Activated CD4-positive, alpha-beta T cell treated with anti-CD3 and anti-CD28 coated beads for 36 hours (primary cell): ENCODE results near the gene CLDN19. TPM values are rescaled to one million over a fixed set of nuclear protein-coding genes. Genes with fewer than 3 reads are reported as not detected.

ENCODE experiments used
- ATAC-seq: fragments of 200-7000 bp; cut with Tn5 transposase; one replicate; pipeline ENCODE4 v1.10.0; 2021; ENCODE audit warnings: mild to moderate bottlenecking, moderate library complexity
- CTCF ChIA-PET: fragments of 350-600 bp; sonication (Branson Sonifier 250); formaldehyde crosslinking; loops from one replicate; lab custom pipeline; 2021; ENCODE audit warnings: antibody characterized with exemption; lab: Charles Lee
- POLR2A ChIA-PET: fragments of 350-600 bp; sonication (Branson Sonifier 250); formaldehyde crosslinking; loops from one replicate; lab custom pipeline; 2021; ENCODE audit warnings: antibody characterized with exemption, inconsistent platforms; lab: Charles Lee
- DNase-seq: peaks from one replicate; pipeline ENCODE4 v3.0.0-alpha.2; 2020
- H3K27ac Mint-ChIP-seq: one replicate; pipeline ENCODE4 v1.8.0; 2021; ENCODE audit warnings: mixed read lengths
- H3K27me3 Mint-ChIP-seq: one replicate; pipeline ENCODE4 v1.8.0; 2021; ENCODE audit warnings: mixed read lengths
- H3K36me3 Mint-ChIP-seq: one replicate; pipeline ENCODE4 v1.8.0; 2021; ENCODE audit warnings: low read depth, mixed read lengths
- H3K4me1 Mint-ChIP-seq: one replicate; pipeline ENCODE4 v1.8.0; 2021; ENCODE audit warnings: mixed read lengths
- H3K4me3 Mint-ChIP-seq: one replicate; pipeline ENCODE4 v1.8.0; 2021; ENCODE audit warnings: mild to moderate bottlenecking, moderate library complexity, mixed read lengths
- H3K9me3 Mint-ChIP-seq: one replicate; pipeline ENCODE4 v1.8.0; 2021; ENCODE audit warnings: low read depth, mixed read lengths
- intact Hi-C, 2 experiments: fragments of 100-400 bp; cut with DNase I in 1 of 2; cut with micrococcal nuclease in 1 of 2; formaldehyde crosslinking; loops; one replicate each; pipeline versions ENCODE4 v1.14.2 to v1.15.1; 2022 to 2024; cut with DNase I, micrococcal nuclease
- total RNA-seq, 2 experiments: library from RNA; stranded (reverse); gene quantifications; one replicate each; pipeline ENCODE4 v1.2.3, GENCODE V29; 2021

The CLDN19 gene
- total RNA-seq, 2 experiments from 2014 or later: not detected

DNA sequence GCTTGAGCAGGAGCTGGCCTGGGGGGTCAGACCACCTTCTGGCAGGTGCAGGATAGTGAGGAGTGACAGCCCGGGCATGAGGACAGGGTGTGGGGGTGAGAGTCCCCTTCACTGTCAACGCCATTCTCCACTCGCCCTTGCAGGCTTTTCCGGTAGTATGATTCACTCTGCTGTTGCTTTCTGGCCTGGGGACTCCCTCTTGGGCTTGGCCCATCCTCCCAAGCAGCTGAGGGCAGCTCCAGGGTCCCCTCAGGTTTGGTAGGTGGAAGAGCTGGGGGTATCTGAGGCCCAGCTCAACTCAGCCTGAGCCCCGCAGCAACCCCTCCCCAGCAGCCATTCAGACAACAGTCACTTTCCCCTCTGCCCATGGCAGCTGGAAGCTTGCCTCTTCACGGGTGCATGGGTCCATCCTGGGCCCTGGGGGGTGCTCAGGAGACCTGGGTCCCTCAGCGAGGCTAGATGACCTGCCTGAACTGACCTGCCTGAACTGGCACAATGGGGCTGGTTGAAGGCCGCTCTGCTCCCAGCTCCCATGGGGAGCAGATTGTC, 1.3 kb downstream of the CLDN19 start:
- H3K36me3 Mint-ChIP-seq: no peaks in the 10 kb centered on the region
- no peak for ATAC-seq

DNA sequence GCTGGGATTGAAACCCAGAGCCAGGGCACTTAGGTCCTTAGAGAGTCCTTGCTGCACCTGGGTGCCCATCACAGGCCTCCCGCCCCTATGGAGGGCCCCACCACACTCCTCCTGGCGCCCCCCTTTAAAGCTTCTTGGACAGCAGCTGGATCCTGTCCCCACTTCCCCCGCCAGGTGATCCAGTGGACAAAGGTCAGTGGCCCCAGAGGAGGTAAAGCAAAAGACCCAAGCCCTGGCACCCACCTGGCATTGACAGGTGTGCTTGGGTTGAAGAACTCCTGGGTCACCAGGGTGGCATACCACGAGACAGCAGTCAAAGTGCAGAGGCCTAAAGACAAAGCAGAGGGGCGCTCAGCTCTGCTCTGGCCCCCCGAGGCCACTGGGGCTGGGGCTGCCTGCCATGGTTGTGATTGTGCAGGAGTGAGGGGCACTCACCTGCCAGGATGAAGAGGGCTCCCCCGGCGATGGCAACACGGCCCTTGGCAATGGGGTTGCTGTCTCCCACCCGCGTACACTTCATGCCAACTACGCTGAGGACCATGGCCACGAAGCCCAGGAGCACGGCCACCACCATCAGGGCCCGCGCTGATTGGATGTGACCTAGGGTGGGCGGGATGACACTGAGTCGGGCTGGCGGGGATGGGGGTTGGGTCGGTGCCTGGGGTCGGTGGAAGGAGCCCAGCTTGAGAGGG, 1.9 kb downstream of the CLDN19 start:
- H3K27me3 Mint-ChIP-seq: no peaks in the 10 kb centered on the region
- H3K4me3 Mint-ChIP-seq: no peak overlapping the region
- no peak for ATAC-seq
- H3K36me3 Mint-ChIP-seq: no peaks in the 10 kb centered on the region
- peaks cover 7% of the 10 kb centered on the region for H3K4me1 Mint-ChIP-seq
- intact Hi-C loops: loop anchor here in 1 of 2 experiments (10.0 kb wide), 1 partner anchor 563 kb away; no protein-coding TSS in a partner anchor
- no peak for DNase-seq
- no peak overlapping the region for H3K27ac Mint-ChIP-seq
- ChIA-PET CTCF (interaction anchor here (0.6 to 1.0 kb wide), 5 partner anchors 9 to 406 kb away, joined by 3 to 4 read pairs (median 3); no protein-coding TSS in a partner anchor), POLR2A (no interaction called here)
- H3K9me3 Mint-ChIP-seq: no peaks in the 10 kb centered on the region

More for the DNA sequence above, 1.3 kb downstream of the CLDN19 start:
- POLR2A ChIA-PET: no interaction called here
- Mint-ChIP-seq H3K27ac (no peak overlapping the region), H3K4me1 (peaks cover 7% of the 10 kb centered on the region), H3K9me3 (no peaks in the 10 kb centered on the region), H3K4me3 (no peak overlapping the region), H3K27me3 (no peaks in the 10 kb centered on the region)
- CTCF ChIA-PET: interaction anchor here (0.6 to 0.9 kb wide), 3 partner anchors 9 to 297 kb away, joined by 3 to 4 read pairs (median 3); no protein-coding TSS in a partner anchor
- DNase-seq: no peak
- intact Hi-C loops: loop anchor here in 1 of 2 experiments (10.0 kb wide), 1 partner anchor 564 kb away; no protein-coding TSS in a partner anchor

DNA sequence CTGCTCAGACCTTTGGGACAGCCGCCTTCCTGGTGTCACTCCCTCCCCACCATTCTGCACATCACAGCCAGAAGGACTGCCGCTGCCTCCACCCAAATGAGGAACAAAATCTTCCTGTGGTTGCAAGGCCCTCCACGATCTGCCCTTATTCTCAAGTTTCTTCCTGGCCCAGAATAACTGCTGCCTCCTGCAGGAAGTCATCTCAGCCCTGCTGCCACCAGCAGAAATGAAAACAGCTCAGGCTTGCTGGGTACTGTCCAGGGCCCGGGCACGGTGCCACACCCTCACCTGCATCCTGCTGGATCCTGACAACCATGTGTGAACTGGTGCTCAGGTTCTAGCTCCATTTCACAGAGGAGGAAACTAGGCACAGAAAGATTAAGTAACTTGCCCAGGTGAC, 2.8 kb downstream of the CLDN19 start:
- ATAC-seq: no peak
- Mint-ChIP-seq H3K9me3 (no peaks in the 10 kb centered on the region), H3K36me3 (no peaks in the 10 kb centered on the region), H3K27me3 (no peaks in the 10 kb centered on the region), H3K27ac (peak overlapping the region; percentile 7), H3K4me3 (no peak overlapping the region), H3K4me1 (peaks cover 7% of the 10 kb centered on the region)
- DNase-seq: peak; percentile 14
- CTCF ChIA-PET: interaction anchor here (0.7 to 1.0 kb wide), 2 partner anchors 97 to 405 kb away, joined by 3 to 4 read pairs; no protein-coding TSS in a partner anchor
- intact Hi-C loops: loop anchor here in 1 of 2 experiments (10.0 kb wide), 1 partner anchor 562 kb away; no protein-coding TSS in a partner anchor
- POLR2A ChIA-PET: no interaction called here

DNA sequence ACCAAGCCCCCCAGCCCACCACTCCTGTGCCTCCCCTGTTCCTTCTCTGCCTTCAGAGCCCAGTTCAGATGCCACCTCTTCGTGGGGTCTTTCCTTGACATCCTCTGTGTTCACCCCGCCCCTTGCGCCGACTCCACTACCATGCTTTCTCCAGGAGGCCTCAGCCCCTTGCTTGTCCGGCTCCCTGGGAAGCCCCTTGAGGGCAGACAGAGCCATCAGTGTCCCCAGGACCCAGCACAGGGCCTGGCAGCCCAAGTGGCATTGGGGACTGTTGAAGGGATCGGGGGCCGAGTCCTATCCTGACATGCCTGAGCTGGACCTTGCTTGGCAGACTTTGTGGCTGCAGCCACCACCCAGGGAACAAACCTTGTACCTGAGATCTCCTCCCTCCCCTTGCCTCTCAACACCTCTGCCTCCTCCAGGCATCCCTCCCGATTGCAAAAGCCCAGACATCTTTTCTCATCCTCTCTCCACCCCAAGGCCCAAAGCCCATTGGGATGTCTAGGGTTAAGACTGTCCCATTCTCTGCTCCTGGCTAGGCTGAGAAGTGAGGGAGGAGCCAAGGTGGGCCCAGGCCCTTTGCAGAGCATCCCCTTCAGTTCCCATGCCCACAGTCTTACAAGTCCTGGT, 3.4 kb downstream of the CLDN19 start:
- ATAC-seq (no peak), DNase-seq (no peak)
- Mint-ChIP-seq H3K27me3 (no peaks in the 10 kb centered on the region), H3K4me1 (peaks cover 7% of the 10 kb centered on the region), H3K4me3 (no peak overlapping the region), H3K36me3 (no peaks in the 10 kb centered on the region), H3K27ac (no peak overlapping the region), H3K9me3 (no peaks in the 10 kb centered on the region)
- POLR2A ChIA-PET: interaction anchor here (0.6 kb wide), 1 partner anchor 392 kb away, joined by 3 read pairs; no protein-coding TSS in a partner anchor
- intact Hi-C loops: loop anchor here in 1 of 2 experiments (10.0 kb wide), 1 partner anchor 562 kb away; no protein-coding TSS in a partner anchor
- CTCF ChIA-PET: interaction anchor here (1.0 kb wide), 1 partner anchor 97 kb away, joined by 4 read pairs; no protein-coding TSS in a partner anchor

DNA sequence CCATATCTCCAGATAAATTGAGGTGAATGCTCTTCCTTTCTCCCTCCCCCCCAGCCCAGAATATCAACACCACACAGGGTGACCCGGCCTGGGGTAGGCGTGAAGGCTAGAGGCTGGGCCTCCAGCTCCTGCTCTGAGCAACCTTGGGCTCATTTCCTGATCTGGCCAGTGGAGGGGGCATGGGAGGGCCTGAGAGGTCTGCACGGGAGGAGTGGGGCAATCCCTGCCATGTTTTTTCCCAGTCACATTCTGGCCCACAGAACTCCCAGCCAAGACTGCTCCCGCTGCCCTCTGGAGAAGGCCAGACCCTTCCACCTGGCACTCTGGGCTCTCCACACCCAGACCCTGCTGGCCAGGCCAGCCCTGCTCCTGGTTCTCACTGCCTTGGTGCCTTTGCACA, 3.9 kb downstream of the CLDN19 start:
- ChIA-PET POLR2A (interaction anchor here (0.6 kb wide), 1 partner anchor 392 kb away, joined by 3 read pairs; no protein-coding TSS in a partner anchor), CTCF (no interaction called here)
- Mint-ChIP-seq H3K27me3 (no peaks in the 10 kb centered on the region), H3K36me3 (no peaks in the 10 kb centered on the region), H3K4me1 (peaks cover 7% of the 10 kb centered on the region), H3K9me3 (no peaks in the 10 kb centered on the region), H3K4me3 (no peak overlapping the region), H3K27ac (no peak overlapping the region)
- intact Hi-C loops: loop anchor here in 1 of 2 experiments (10.0 kb wide), 1 partner anchor 561 kb away; no protein-coding TSS in a partner anchor
- peak; percentile 23 for DNase-seq
- ATAC-seq: peak; percentile 39

DNA sequence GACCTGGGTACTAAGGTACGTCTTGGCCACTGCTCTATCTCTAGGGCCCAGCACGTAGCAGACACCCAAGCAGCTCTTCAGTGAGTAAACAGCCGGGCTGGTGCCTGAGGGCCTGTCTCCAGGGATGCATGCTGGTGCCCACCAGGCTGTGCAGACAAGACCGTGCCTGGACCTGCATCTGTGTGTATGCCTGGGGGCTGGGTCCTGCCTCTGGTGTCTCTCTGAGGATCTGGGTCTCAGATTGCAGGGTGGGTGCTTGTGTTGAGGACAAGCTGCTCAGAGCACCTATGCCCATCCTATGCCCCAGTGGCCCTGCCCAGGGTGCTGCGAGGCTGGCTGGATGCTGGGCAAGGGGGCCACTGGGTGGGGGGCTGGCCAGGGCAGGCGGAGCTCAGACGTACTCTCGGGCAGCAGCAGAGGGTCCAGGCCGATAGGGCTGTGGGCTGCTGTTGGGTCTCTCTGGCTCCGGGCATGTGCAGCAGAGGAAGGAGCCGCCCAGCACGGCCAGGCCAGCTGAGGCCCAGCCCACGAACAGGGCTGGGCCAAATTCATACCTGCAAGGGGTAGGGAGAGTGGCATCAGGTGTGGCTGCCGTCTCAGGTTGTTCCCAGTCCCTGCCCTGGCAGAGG, 4.4 kb downstream of the CLDN19 start:
- intact Hi-C loops: loop anchor here in 1 of 2 experiments (10.0 kb wide), 1 partner anchor 561 kb away; no protein-coding TSS in a partner anchor
- peaks cover 10% of the 10 kb centered on the region for H3K4me1 Mint-ChIP-seq

DNA sequence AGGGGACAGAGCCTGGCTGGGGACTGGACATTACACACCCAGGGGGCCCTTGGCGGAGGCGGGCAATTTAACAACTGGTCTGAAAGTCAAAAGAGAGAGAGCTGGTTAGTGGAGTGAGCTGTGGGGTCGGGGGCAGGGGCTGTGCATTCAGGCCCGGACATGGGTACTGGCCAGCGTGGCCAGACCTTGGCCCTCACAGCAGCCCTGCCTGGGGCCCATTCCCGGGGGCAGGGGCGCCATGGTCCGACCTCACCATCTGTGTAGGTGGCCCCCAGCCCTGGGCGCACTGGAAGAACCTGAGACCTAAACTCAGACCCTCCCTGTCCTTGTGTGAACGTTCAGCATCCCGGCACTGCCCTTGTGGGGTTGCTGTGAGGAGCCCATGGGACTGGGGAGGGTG, 5.0 kb downstream of the CLDN19 start:
- ATAC-seq (no peak), DNase-seq (no peak)
- no peak overlapping the region for H3K27ac Mint-ChIP-seq
- no peaks in the 10 kb centered on the region for H3K36me3 Mint-ChIP-seq
- POLR2A ChIA-PET: no interaction called here
- H3K27me3 Mint-ChIP-seq: no peaks in the 10 kb centered on the region
- no peaks in the 10 kb centered on the region for H3K9me3 Mint-ChIP-seq
- CTCF ChIA-PET: interaction anchor here (1.2 kb wide), 1 partner anchor 338 kb away, joined by 6 read pairs; no protein-coding TSS in a partner anchor
- no peak overlapping the region for H3K4me3 Mint-ChIP-seq
- peaks cover 10% of the 10 kb centered on the region for H3K4me1 Mint-ChIP-seq
- intact Hi-C loops: loop anchor here in 1 of 2 experiments (10.0 kb wide), 1 partner anchor 560 kb away; no protein-coding TSS in a partner anchor

More for the DNA sequence above, 4.4 kb downstream of the CLDN19 start:
- DNase-seq (no peak), ATAC-seq (no peak)
- CTCF ChIA-PET: no interaction called here
- Mint-ChIP-seq H3K27me3 (no peaks in the 10 kb centered on the region), H3K4me3 (no peak overlapping the region), H3K36me3 (no peaks in the 10 kb centered on the region), H3K9me3 (no peaks in the 10 kb centered on the region), H3K27ac (no peak overlapping the region)
- POLR2A ChIA-PET: no interaction called here

DNA sequence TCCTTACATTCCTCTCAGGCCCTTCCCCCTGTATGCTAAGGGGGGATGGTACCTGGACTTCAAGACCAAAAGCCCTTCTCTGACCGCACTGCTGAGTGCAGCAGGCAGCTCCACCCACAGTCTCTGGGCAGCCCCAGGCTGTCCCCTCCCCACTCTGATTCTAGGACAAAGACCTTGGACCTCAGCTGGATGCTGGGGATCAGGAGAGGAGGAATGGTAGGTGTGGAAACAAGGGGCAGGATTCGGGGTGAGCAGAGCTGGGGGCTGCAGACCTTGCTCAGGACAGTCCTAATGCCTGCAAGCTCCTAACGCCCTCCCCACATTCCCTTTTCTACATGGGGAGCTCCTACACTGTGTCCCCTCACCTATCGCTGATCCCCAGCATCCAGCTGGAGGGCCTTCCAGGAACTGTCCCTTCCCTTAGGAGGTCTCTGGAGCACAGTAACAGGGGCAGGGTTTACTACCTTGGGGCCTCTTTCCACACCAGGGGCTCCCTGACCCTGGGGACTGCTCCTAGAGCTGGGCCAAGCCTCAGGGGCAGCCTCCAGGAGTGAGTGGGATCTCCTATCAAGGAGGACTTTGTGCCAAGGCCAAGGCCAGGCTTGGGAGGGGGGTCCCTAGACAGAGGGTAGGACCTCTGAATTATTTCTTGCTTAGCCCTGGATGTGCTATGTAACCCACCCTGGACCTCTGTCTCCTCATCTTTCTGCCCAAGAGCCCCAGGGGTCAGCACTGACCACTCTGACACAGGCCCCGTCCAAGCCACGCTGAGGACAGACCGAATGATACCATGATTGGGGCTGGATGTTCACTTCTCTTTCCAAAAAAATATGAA, 5.6 kb downstream of the CLDN19 start:
- POLR2A ChIA-PET: interaction anchor here (0.6 kb wide), 1 partner anchor 94 kb away, joined by 14 read pairs; no protein-coding TSS in a partner anchor
- intact Hi-C loops: loop anchor here in 1 of 2 experiments (10.0 kb wide), 1 partner anchor 560 kb away; no protein-coding TSS in a partner anchor

DNA sequence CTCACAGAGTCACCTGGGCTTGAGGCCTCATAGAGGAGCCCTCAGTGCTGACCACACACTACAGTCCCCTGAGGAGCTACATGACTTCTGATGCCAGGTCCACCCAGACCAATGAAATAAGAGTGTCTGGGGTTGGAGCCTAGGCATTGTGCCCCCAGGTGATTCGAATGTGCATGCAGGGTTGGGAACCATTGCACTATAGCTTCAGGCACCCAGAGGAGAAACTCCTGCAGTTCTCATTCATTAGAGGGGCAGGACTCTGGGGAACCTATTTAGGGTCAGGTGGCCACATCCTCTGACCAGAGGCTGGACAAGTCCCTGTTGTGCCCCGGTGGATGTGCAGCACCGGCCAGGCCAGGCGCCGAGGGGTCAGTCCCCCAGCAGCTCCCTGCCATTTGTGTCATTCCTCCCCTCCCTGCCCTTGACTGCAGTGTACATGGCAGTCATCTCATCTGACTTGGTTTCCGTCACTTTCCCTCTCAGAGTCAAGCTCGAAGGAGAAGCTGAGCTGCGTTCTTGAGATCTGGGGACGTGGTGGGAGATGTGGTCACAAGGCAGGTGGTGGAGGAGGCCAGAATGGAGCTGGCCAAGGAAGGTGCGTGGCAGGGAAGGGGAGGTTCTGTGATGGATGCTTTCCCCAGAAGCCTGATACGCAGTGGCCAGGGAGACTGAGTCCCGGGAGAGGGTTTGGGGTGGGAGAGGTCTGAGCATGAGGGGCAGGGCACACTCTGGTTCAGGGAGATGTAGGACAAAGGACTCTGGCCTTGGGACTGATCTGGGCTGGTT, 6.4 kb downstream of the CLDN19 start:
- Mint-ChIP-seq H3K36me3 (no peaks in the 10 kb centered on the region), H3K27ac (no peak overlapping the region), H3K4me1 (peaks cover 10% of the 10 kb centered on the region), H3K27me3 (no peaks in the 10 kb centered on the region), H3K4me3 (no peak overlapping the region), H3K9me3 (no peaks in the 10 kb centered on the region)
- ATAC-seq (no peak), DNase-seq (no peak)
- CTCF ChIA-PET: interaction anchor here (0.9 to 1.2 kb wide), 4 partner anchors 14 to 561 kb away, joined by 3 to 6 read pairs (median 4); no protein-coding TSS in a partner anchor
- POLR2A ChIA-PET: interaction anchor here (0.6 kb wide), 1 partner anchor 94 kb away, joined by 14 read pairs; no protein-coding TSS in a partner anchor
- intact Hi-C loops: loop anchor here in 1 of 2 experiments (10.0 kb wide), 1 partner anchor 559 kb away; no protein-coding TSS in a partner anchor

More for the DNA sequence above, 5.6 kb downstream of the CLDN19 start:
- DNase-seq (no peak), ATAC-seq (no peak)
- CTCF ChIA-PET: interaction anchor here (1.0 to 1.2 kb wide), 3 partner anchors 13 to 562 kb away, joined by 3 to 6 read pairs (median 4); no protein-coding TSS in a partner anchor
- no peak overlapping the region for H3K27ac Mint-ChIP-seq
- H3K4me3 Mint-ChIP-seq: no peak overlapping the region
- no peaks in the 10 kb centered on the region for H3K36me3 Mint-ChIP-seq
- peaks cover 10% of the 10 kb centered on the region for H3K4me1 Mint-ChIP-seq
- H3K27me3 Mint-ChIP-seq: no peaks in the 10 kb centered on the region
- H3K9me3 Mint-ChIP-seq: no peaks in the 10 kb centered on the region
